ENCODE data around the gene RNF212. TPM values are rescaled to one million over a fixed set of nuclear protein-coding genes. Genes with fewer than 3 reads are reported as not detected.

RNF212 gene
- total and polyA plus RNA-seq, 8 donors: 1.3 to 4.8 (median 2.6) TPM; not detected in 4

GRCh38 chr4:1115528-1116293 lies 2.3 kb upstream of the RNF212 start:
- TF ChIP-seq, protein P1, sequence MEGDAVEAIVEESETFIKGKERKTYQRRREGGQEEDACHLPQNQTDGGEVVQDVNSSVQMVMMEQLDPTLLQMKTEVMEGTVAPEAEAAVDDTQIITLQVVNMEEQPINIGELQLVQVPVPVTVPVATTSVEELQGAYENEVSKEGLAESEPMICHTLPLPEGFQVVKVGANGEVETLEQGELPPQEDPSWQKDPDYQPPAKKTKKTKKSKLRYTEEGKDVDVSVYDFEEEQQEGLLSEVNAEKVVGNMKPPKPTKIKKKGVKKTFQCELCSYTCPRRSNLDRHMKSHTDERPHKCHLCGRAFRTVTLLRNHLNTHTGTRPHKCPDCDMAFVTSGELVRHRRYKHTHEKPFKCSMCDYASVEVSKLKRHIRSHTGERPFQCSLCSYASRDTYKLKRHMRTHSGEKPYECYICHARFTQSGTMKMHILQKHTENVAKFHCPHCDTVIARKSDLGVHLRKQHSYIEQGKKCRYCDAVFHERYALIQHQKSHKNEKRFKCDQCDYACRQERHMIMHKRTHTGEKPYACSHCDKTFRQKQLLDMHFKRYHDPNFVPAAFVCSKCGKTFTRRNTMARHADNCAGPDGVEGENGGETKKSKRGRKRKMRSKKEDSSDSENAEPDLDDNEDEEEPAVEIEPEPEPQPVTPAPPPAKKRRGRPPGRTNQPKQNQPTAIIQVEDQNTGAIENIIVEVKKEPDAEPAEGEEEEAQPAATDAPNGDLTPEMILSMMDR (IDR thresholded peaks at IDR 0.05): no peak
- TF ChIP-seq POLR2A (IDR thresholded peaks at IDR 0.05): no peak
- TF ChIP-seq POLR2AphosphoS5 (IDR thresholded peaks at IDR 0.05): no peak
- no peak for TF ChIP-seq EP300 (IDR thresholded peaks at IDR 0.05)
- H3K27ac ChIP-seq: no peak overlapping the region

GRCh38 chr4:1112821-1113182 lies 562 bp downstream of the RNF212 start:
- intact Hi-C loops (cut with DNase I; ENCODE audit: low total_unique reads): no loop called here
- Histone ChIP-seq H3K27me3 (peaks cover 0 to 76% (median 21%) of the 10 kb centered on the region in 3 donors), H3K9me3 (no peaks in the 10 kb centered on the region), H3K36me3 (no peaks in the 10 kb centered on the region), H3K4me3 (peak overlapping the region in 1 of 4 donors; percentile 40), H3K4me1 (peaks cover 0 to 8% (median 5%) of the 10 kb centered on the region in 4 donors), H3K27ac (no peak overlapping the region)
- DNase-seq: no peak
- 50 to 92% (median 69%) methylated on average over 1 to 24 of the region's 24 CpGs for WGBS, 5 donors
- TF ChIP-seq POLR2A (IDR thresholded peaks at IDR 0.05): no peak
- TF ChIP-seq, protein P1 (IDR thresholded peaks at IDR 0.05): no peak
- TF ChIP-seq POLR2AphosphoS5 (IDR thresholded peaks at IDR 0.05): no peak

More at GRCh38 chr4:1115528-1116293, 2.3 kb upstream of the RNF212 start:
- peaks cover 0 to 8% (median 5%) of the 10 kb centered on the region in 4 donors for H3K4me1 ChIP-seq
- no peak overlapping the region for H3K4me3 ChIP-seq
- WGBS, 5 donors: 53 to 65% (median 60%) methylated on average over 8 of the region's 8 CpGs
- no peaks in the 10 kb centered on the region for H3K36me3 ChIP-seq
- peaks cover 0 to 54% (median 21%) of the 10 kb centered on the region in 3 donors for H3K27me3 ChIP-seq
- intact Hi-C loops (cut with DNase I; ENCODE audit: low total_unique reads): no loop called here
- H3K9me3 ChIP-seq: no peaks in the 10 kb centered on the region
- no peak for DNase-seq

- H3K27me3 ChIP-seq: peaks cover 0 to 76% (median 21%) of the 10 kb centered on the region in 3 donors
- no peak overlapping the region for H3K27ac ChIP-seq
- H3K4me3 ChIP-seq: no peak overlapping the region
- intact Hi-C loops (cut with DNase I; ENCODE audit: low total_unique reads): no loop called here
- H3K9me3 ChIP-seq: no peaks in the 10 kb centered on the region
- DNase-seq: no peak
- H3K36me3 ChIP-seq: no peaks in the 10 kb centered on the region
- no peak for TF ChIP-seq POLR2A (IDR thresholded peaks at IDR 0.05)
- TF ChIP-seq, protein P1 (IDR thresholded peaks at IDR 0.05): no peak
- TF ChIP-seq EP300 (IDR thresholded peaks at IDR 0.05): no peak
- TF ChIP-seq POLR2AphosphoS5 (IDR thresholded peaks at IDR 0.05): no peak
- WGBS, 5 donors: 67 to 76% (median 71%) methylated on average over 24 to 27 of the region's 27 CpGs
- H3K4me1 ChIP-seq: peaks cover 0 to 8% (median 5%) of the 10 kb centered on the region in 4 donors
Observed at GRCh38 chr4:1112174-1112820, 1.1 kb downstream of the RNF212 start.

DNA sequence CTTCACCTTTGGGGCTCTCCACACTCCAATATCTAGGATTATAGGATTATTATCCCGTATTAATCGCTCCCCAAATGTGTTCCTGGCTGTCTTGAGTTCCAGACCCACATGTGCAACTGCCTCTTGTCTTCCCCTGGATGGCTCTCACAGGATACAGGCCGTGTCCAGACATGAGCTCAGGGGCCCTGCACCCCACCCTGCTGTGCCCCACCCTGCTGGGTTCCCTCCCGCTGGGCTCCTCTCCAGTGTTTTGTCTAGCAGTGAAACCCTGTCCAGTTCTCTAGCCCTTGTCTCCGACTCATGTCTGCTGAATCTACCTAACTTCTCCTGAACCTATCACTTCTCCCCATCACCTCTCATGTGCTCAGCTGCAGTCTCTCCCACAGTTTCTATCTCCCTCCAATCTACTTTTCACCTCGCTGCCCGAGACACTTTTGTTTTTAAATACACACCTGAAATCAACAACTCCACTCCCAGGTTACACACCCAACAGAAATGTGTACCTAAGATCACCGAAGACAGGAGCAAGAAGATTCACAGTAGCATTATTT lies 2.0 kb downstream of the RNF212 start:
- Histone ChIP-seq H3K27me3 (peaks cover 0 to 76% (median 21%) of the 10 kb centered on the region in 3 donors), H3K4me3 (no peak overlapping the region), H3K4me1 (peaks cover 0 to 8% (median 5%) of the 10 kb centered on the region in 4 donors), H3K27ac (no peak overlapping the region), H3K36me3 (no peaks in the 10 kb centered on the region), H3K9me3 (no peaks in the 10 kb centered on the region)
- no peak for DNase-seq
- 59 to 73% (median 70%) methylated on average over 8 of the region's 8 CpGs for WGBS, 5 donors
- TF ChIP-seq, protein P1 (IDR thresholded peaks at IDR 0.05): no peak
- TF ChIP-seq POLR2A (IDR thresholded peaks at IDR 0.05) (no peak), EP300 (IDR thresholded peaks at IDR 0.05) (no peak), POLR2AphosphoS5 (IDR thresholded peaks at IDR 0.05) (no peak)
- intact Hi-C loops (cut with DNase I; ENCODE audit: low total_unique reads): no loop called here

Data from stomach (tissue), 9 donors.